HepG2 (cell line): ENCODE measurements around the gene RNASE3. TPM values are rescaled to one million over a fixed set of nuclear protein-coding genes. Genes with fewer than 3 reads are reported as not detected.

Source experiments
- ATAC-seq: fragments of 200-7000 bp; cut with Tn5 transposase; 3 replicates; pipeline ENCODE4 v1.9.1; 2020; ENCODE audit warnings: mild to moderate bottlenecking, moderate library complexity
- BruUV-seq: library from RNA; stranded (reverse); fragments of 400-500 nt; replicated peaks from 2 replicates; lab custom pipeline; 2021; lab: Mats Ljungman, UMichigan
- CTCF ChIA-PET: fragments of 300-600 bp; formaldehyde crosslinking; extraction: SDS; loops from one replicate; lab custom pipeline; 2021; ENCODE audit warnings: low total read pairs, inconsistent platforms, low intra/inter-chr PET ratio; lab: Yijun Ruan, JAX
- POLR2A ChIA-PET: fragments of 350-600 bp; sonication (Branson Sonifier 250); formaldehyde crosslinking; loops from one replicate; lab custom pipeline; 2020; ENCODE audit warnings: antibody characterized with exemption, inconsistent platforms; lab: Yijun Ruan, JAX
- DNase-seq: peaks from one replicate; pipeline ENCODE4 v3.0.0-alpha.2; 2015; ENCODE audit warnings: low spot score
- FAIRE-seq: peaks from 3 replicates; lab custom pipeline; 2011; peaks lifted over from hg19 to GRCh38; lab: Jason Lieb, UNC
- H2AFZ ChIP-seq: one replicate; pipeline ENCODE4 v1.6.1; 2011; ENCODE audit warnings: low read length, inconsistent platforms
- H3K27ac ChIP-seq: fragments of 300-600 bp; 3 replicates; pipeline ENCODE4 v1.8.0; 2011; ENCODE audit warnings: mixed run types, mild to moderate bottlenecking, mixed read lengths, low read length, inconsistent platforms; ENCODE audit not compliant: insufficient read depth; ENCODE audit errors: extremely low read length
- H3K27me3 ChIP-seq, 2 experiments: fragments of 200-600 bp in 1 of 2; 2 replicates in 1 of 2; 3 replicates in 1 of 2; pipeline versions ENCODE4 v1.6.0 to v1.8.0; 2011; ENCODE audit warnings: low read length in 2 of 2, mild to moderate bottlenecking in 2 of 2, moderate library complexity in 2 of 2, inconsistent platforms in 1 of 2; ENCODE audit not compliant: insufficient read depth in 2 of 2, control insufficient read depth in 1 of 2
- H3K36me3 ChIP-seq, 2 experiments: fragments of 200-600 bp in 1 of 2; replicated peaks in 1 of 2; 2 replicates in 1 of 2; 3 replicates in 1 of 2; pipeline versions ENCODE4 v1.5.1 to v1.8.0; 2011; ENCODE audit warnings: low read length in 2 of 2, inconsistent platforms in 1 of 2; ENCODE audit not compliant: insufficient read depth in 2 of 2, control insufficient read depth in 1 of 2
- H3K4me1 ChIP-seq: 2 replicates; pipeline ENCODE4 v1.5.1; 2012; ENCODE audit warnings: low read length, inconsistent platforms; ENCODE audit not compliant: insufficient read depth
- H3K4me2 ChIP-seq: 2 replicates; pipeline ENCODE4 v1.6.0; 2011; ENCODE audit warnings: low read depth, low read length, inconsistent platforms
- H3K4me3 ChIP-seq, 3 experiments: fragments of 200-600 bp in 1 of 3; sonication (generic), shearing (Covaris generic) in 1 of 3; replicated peaks in 1 of 3; 2 replicates each; pipeline ENCODE4 v1.5.1; 2011 to 2016; ENCODE audit warnings: low read length in 3 of 3, inconsistent platforms in 2 of 3, low read depth in 2 of 3, mild to moderate bottlenecking in 2 of 3, control low read depth in 1 of 3, mixed read lengths in 1 of 3; ENCODE audit not compliant: insufficient read depth in 1 of 3
- H3K79me2 ChIP-seq: one replicate; pipeline ENCODE4 v1.6.1; 2011; ENCODE audit warnings: low read length, inconsistent platforms; ENCODE audit not compliant: insufficient read depth
- H3K9ac ChIP-seq: 2 replicates; pipeline ENCODE4 v1.6.0; 2011; ENCODE audit warnings: mild to moderate bottlenecking, low read depth, low read length, inconsistent platforms; ENCODE audit not compliant: insufficient read depth
- H3K9me3 ChIP-seq: 2 replicates; pipeline ENCODE4 v1.5.1; 2012; ENCODE audit warnings: mild to moderate bottlenecking, low read length
- H4K20me1 ChIP-seq: 2 replicates; pipeline ENCODE4 v1.6.0; 2011; ENCODE audit warnings: inconsistent platforms, mild to moderate bottlenecking, low read length, moderate library complexity; ENCODE audit not compliant: insufficient read depth
- EHMT2 ChIP-seq: fragments of 200-600 bp; sonication (generic); IDR thresholded peaks from 2 replicates; pipeline ENCODE4 v1.7.0; 2017; ENCODE audit warnings: antibody characterized with exemption, low read depth, low read length, borderline replicate concordance
- HNF1A ChIP-seq, 2 experiments: sonication (generic) in 1 of 2; formaldehyde crosslinking in 1 of 2; IDR thresholded peaks; 2 replicates each; pipeline versions ENCODE4 v1.4.0 to v1.6.1; 2016 to 2020; ENCODE audit warnings: borderline replicate concordance in 1 of 2, low read depth in 1 of 2, mild to moderate bottlenecking in 1 of 2, missing genetic modification reagents in 1 of 2
- KAT7 ChIP-seq: IDR thresholded peaks from 2 replicates; pipeline ENCODE4 v1.6.1; 2018; ENCODE audit warnings: borderline replicate concordance, missing compliant biosample characterization
- MAFF ChIP-seq: IDR thresholded peaks from 2 replicates; pipeline ENCODE4 v1.6.1; 2011; ENCODE audit warnings: low read depth, low read length, improper control_type of control experiment
- MAFK ChIP-seq, 2 experiments: IDR thresholded peaks in 1 of 2; conservative IDR thresholded peaks in 1 of 2; 2 replicates each; pipeline ENCODE4 v1.6.1; 2011; ENCODE audit warnings: improper control_type of control experiment in 2 of 2, low read length in 2 of 2
- ONECUT2 ChIP-seq: sonication (generic); formaldehyde crosslinking; IDR thresholded peaks from 2 replicates; pipeline ENCODE4 v1.4.0; 2020; ENCODE audit warnings: missing genetic modification reagents
- ZNF468 ChIP-seq: sonication (generic); formaldehyde crosslinking; IDR thresholded peaks from 2 replicates; pipeline ENCODE4 v1.8.0; 2022; ENCODE audit warnings: mild to moderate bottlenecking, moderate library complexity, missing genetic modification reagents
- WGBS: methylation state at CpG from one replicate; pipeline ENCODE4 v1.1.6; 2017; ENCODE audit warnings: low lambda C conversion rate; 5-methylcytosine and 5-hydroxymethylcytosine counted together
- in situ Hi-C: cut with HindIII; loops from 2 replicates; pipeline ENCODE4 v1.10.0; 2017; ENCODE audit warnings: low pct_unique_long_range_greater_than_20kb; ENCODE audit not compliant: extremely low pct_ligation_motif_present
- intact Hi-C: fragments of 100-400 bp; cut with micrococcal nuclease; formaldehyde crosslinking; loops from one replicate; pipeline ENCODE4 v1.10.0; 2022; ENCODE audit not compliant: unreplicated experiment
- polyA plus RNA-seq, 8 experiments: library from polyadenylated mRNA; depleted of rRNA in 3 of 8; stranded (reverse) in 7 of 8; unstranded in 1 of 8; fragments of >200 nt; fragmentation: Illumina TruSeq in 4 of 8; extraction: Trizol in 4 of 8; gene quantifications; 2 replicates each; pipeline versions ENCODE4 v1.2.1 to v1.2.3, GENCODE V29; 2011 to 2016; ENCODE audit warnings: low read depth in 4 of 8, missing spikeins in 1 of 8, mixed read lengths in 1 of 8; ENCODE audit not compliant: insufficient read depth in 1 of 8
- total RNA-seq, 5 experiments: library from RNA; depleted of rRNA; stranded (reverse); fragments of >200 nt; fragmentation: Illumina TruSeq; extraction: Trizol; gene quantifications; 2 replicates each; pipeline ENCODE4 v1.2.3, GENCODE V29; 2016; ENCODE audit warnings: low read depth in 1 of 5
- TF ChIP-seq, protein P1 (sequence below): IDR thresholded peaks from 2 replicates; pipeline ENCODE4 v1.6.1; 2018; ENCODE audit warnings: missing genetic modification reagents

RNASE3 gene
- total and polyA plus RNA-seq, 2 of the 13 experiments (the other 11 are each of a cell fraction or from before 2014, with no cell fraction given) = not detected

DNA sequence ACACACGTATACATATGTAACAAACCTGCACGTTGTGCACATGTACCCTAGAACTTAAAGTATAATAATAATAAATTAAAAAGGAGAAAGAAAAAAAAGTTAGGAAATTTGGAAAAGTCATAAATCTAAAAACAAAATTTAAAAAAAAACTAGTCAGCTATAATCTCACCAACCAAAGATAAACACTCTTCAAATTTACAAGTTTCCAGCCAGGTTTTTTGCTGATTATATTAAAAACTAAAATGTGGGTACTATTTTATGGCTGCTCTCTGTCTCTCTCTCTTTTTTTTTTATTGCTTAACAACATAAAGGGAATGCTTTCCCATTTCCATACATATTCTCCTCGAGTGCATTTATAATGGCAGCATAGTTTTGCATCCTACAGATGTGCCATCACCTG, 25.0 kb upstream of the RNASE3 start:
- Histone ChIP-seq H3K4me3 (no peak overlapping the region), H3K9ac (no peak overlapping the region), H2AFZ (no peak overlapping the region), H3K27ac (no peak overlapping the region), H3K36me3 (no peaks in the 10 kb centered on the region), H3K27me3 (no peaks in the 10 kb centered on the region), H3K9me3 (no peaks in the 10 kb centered on the region), H3K4me2 (no peak overlapping the region), H3K4me1 (no peaks in the 10 kb centered on the region), H4K20me1 (no peaks in the 10 kb centered on the region; the same call in 1 of the 2 replicates)
- no peak for FAIRE-seq
- ChIA-PET CTCF (interaction anchor here (1.1 kb wide), 1 partner anchor 9 kb away, joined by 3 read pairs; no protein-coding TSS in a partner anchor), POLR2A (no interaction called here)
- in situ Hi-C loops = no loop called here
- BruUV-seq = no TSS peak
- intact Hi-C loops = no loop called here
- 10% methylated on average over 3 of the region's 3 CpGs for WGBS
- TF ChIP-seq MAFF = peak; percentile 51; the same call in 1 of the 2 replicates
- TF ChIP-seq HNF1A (IDR thresholded peaks at IDR 0.05; ENCODE audit: low read depth) = no peak
- TF ChIP-seq HNF1A (CRISPR knock-in tag; IDR thresholded peaks at IDR 0.05; ENCODE audit: borderline replicate concordance) = no peak
- no peak for TF ChIP-seq KAT7
- peak; percentile 21 to 50; a peak in 1 of 4 replicates for TF ChIP-seq MAFK (conservative IDR thresholded peaks at IDR 0.05 in 1 of 2, IDR thresholded peaks at IDR 0.05 in 1 of 2; ENCODE audit: low read length in 2 of 2)
- TF ChIP-seq EHMT2 = no peak
- TF ChIP-seq ZNF468 (CRISPR knock-in tag) = no peak
- TF ChIP-seq, protein P1, sequence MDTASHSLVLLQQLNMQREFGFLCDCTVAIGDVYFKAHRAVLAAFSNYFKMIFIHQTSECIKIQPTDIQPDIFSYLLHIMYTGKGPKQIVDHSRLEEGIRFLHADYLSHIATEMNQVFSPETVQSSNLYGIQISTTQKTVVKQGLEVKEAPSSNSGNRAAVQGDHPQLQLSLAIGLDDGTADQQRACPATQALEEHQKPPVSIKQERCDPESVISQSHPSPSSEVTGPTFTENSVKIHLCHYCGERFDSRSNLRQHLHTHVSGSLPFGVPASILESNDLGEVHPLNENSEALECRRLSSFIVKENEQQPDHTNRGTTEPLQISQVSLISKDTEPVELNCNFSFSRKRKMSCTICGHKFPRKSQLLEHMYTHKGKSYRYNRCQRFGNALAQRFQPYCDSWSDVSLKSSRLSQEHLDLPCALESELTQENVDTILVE (CRISPR knock-in tag) = no peak
- no peak for TF ChIP-seq ONECUT2 (CRISPR knock-in tag)
- TF ChIP-seq, all 625 proteins: peak for 2
- ATAC-seq (no peak), DNase-seq (no peak)
- H3K79me2 ChIP-seq = no peaks in the 10 kb centered on the region
